DND-41 (cell line): ENCODE data around the gene PRDX5.
"Not testable (repeated sequence)": the region's sequence is repeated elsewhere in the genome, so short reads cannot be mapped to it uniquely, and the experiment has no call there.

Source experiments
- ATAC-seq: fragments of 200-7000 bp; cut with Tn5 transposase; 3 replicates; pipeline ENCODE4 v1.9.1; 2021; ENCODE audit warnings: low read depth; ENCODE audit not compliant: insufficient read depth
- DNase-seq: peaks from one replicate; pipeline ENCODE4 v3.0.0-alpha.2; 2020
- H2AFZ ChIP-seq: 2 replicates; pipeline ENCODE4 v1.6.0; 2012; ENCODE audit warnings: low read depth, low read length
- H3K27ac ChIP-seq: 2 replicates; pipeline ENCODE4 v1.5.1; 2012; ENCODE audit warnings: low read length, inconsistent platforms
- H3K27me3 ChIP-seq: fragments of 200-600 bp; sonication (generic); 2 replicates; pipeline ENCODE4 v1.6.0; 2012; ENCODE audit warnings: low read length, mild to moderate bottlenecking, inconsistent platforms; ENCODE audit not compliant: insufficient read depth, poor library complexity
- H3K36me3 ChIP-seq: 2 replicates; pipeline ENCODE4 v1.5.1; 2012; ENCODE audit warnings: low read length, inconsistent platforms; ENCODE audit not compliant: insufficient read depth
- H3K4me1 ChIP-seq: 2 replicates; pipeline ENCODE4 v1.5.1; 2012; ENCODE audit warnings: mild to moderate bottlenecking, low read length; ENCODE audit not compliant: insufficient read depth
- H3K4me2 ChIP-seq: 2 replicates; pipeline ENCODE4 v1.6.0; 2012; ENCODE audit warnings: mild to moderate bottlenecking, moderate library complexity, low read length, inconsistent platforms; ENCODE audit not compliant: insufficient read depth
- H3K4me3 ChIP-seq, 2 experiments: fragments of 200-600 bp in 1 of 2; shearing (Covaris generic) in 1 of 2; 2 replicates each; pipeline ENCODE4 v1.5.1; 2012 to 2016; ENCODE audit warnings: inconsistent platforms in 2 of 2, low read length in 2 of 2, mild to moderate bottlenecking in 2 of 2, low read depth in 1 of 2, moderate library complexity in 1 of 2
- H3K79me2 ChIP-seq: 2 replicates; pipeline ENCODE4 v1.6.0; 2012; ENCODE audit warnings: low read length, inconsistent platforms; ENCODE audit not compliant: insufficient read depth
- H3K9ac ChIP-seq: 2 replicates; pipeline ENCODE4 v1.6.0; 2012; ENCODE audit warnings: low read depth, mild to moderate bottlenecking, inconsistent platforms, low read length, moderate library complexity
- H3K9me3 ChIP-seq: 2 replicates; pipeline ENCODE4 v1.5.1; 2012; ENCODE audit warnings: low read length, moderate library complexity, mild to moderate bottlenecking, inconsistent platforms; ENCODE audit not compliant: insufficient read depth, severe bottlenecking
- H4K20me1 ChIP-seq: 2 replicates; pipeline ENCODE4 v1.6.0; 2012; ENCODE audit warnings: low read length; ENCODE audit not compliant: insufficient read depth
- EZH2 ChIP-seq: IDR thresholded peaks from 3 replicates; pipeline ENCODE4 v1.6.1; 2012; ENCODE audit warnings: borderline replicate concordance, low read depth, mild to moderate bottlenecking, moderate library complexity, low read length, inconsistent platforms; ENCODE audit not compliant: severe bottlenecking
- TF ChIP-seq, protein P1 (sequence below): IDR thresholded peaks from 2 replicates; pipeline ENCODE4 v1.5.1; 2012; ENCODE audit warnings: borderline replicate concordance, low read length, moderate library complexity, mild to moderate bottlenecking; ENCODE audit not compliant: poor library complexity, severe bottlenecking; ENCODE audit errors: extremely low read depth

Gene PRDX5

DNA sequence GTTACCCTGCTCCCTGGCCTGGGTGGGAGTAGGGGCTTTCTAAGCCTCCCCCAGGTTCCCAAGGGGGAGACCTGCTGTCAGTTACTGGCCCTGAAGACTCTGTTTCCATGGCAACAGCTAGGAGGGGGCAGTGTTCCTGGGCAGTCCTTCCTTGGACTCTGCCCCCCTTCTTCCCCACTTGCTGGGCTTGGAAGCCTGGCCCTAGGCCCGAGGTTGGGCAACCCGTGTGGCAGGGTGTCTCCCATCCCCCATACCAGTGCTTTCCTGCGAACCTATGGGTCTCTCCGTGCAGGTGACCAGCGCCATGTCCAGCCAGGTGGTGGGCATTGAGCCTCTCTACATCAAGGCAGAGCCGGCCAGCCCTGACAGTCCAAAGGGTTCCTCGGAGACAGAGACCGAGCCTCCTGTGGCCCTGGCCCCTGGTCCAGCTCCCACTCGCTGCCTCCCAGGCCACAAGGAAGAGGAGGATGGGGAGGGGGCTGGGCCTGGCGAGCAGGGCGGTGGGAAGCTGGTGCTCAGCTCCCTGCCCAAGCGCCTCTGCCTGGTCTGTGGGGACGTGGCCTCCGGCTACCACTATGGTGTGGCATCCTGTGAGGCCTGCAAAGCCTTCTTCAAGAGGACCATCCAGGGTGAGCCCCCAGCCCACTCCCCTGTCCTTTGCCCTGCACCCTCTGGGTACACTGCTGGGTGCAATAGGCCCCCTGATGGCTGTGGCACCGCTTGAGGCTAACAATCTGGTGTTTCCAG is 10.9 kb upstream of the PRDX5 start:
- Histone ChIP-seq H4K20me1 (peaks cover 24% of the 10 kb centered on the region), H3K4me3 (peak overlapping the region; percentile 75 to 76; a peak in 3 of 4 replicates), H3K4me2 (peak overlapping the region; percentile 91), H3K4me1 (peaks cover 34% of the 10 kb centered on the region), H3K9ac (peak overlapping the region; percentile 64), H3K27me3 (no peaks in the 10 kb centered on the region), H3K9me3 (no peaks in the 10 kb centered on the region), H3K27ac (peak overlapping the region; percentile 66), H3K79me2 (peaks cover 41% of the 10 kb centered on the region), H3K36me3 (peaks cover 19% of the 10 kb centered on the region), H2AFZ (no peak overlapping the region)
- no peak for TF ChIP-seq EZH2
- TF ChIP-seq, protein P1, sequence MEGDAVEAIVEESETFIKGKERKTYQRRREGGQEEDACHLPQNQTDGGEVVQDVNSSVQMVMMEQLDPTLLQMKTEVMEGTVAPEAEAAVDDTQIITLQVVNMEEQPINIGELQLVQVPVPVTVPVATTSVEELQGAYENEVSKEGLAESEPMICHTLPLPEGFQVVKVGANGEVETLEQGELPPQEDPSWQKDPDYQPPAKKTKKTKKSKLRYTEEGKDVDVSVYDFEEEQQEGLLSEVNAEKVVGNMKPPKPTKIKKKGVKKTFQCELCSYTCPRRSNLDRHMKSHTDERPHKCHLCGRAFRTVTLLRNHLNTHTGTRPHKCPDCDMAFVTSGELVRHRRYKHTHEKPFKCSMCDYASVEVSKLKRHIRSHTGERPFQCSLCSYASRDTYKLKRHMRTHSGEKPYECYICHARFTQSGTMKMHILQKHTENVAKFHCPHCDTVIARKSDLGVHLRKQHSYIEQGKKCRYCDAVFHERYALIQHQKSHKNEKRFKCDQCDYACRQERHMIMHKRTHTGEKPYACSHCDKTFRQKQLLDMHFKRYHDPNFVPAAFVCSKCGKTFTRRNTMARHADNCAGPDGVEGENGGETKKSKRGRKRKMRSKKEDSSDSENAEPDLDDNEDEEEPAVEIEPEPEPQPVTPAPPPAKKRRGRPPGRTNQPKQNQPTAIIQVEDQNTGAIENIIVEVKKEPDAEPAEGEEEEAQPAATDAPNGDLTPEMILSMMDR = no peak
- DNase-seq (no peak), ATAC-seq (no peak)

DNA sequence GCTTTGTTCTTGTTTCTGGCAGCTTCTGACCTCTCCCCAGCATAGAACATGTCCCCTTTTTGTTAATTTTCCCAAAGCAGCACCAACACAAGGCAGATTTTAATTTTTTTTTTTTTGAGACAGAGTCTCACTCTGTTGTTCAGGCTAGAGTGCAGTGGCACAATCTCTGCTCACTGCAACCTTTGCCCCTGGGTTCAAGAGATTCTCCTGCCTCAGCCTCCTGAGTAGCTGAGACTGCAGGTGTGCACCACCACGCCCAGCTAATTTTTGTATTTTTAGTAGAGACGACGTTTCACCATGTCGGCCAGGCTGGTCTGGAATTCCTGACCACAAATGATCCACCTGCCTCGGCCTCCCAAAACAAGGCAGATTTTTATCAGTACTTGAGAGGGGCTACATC is 10.1 kb upstream of the PRDX5 start:
- Histone ChIP-seq H3K4me2 (peak overlapping the region; percentile 91; the same call in 1 of the 2 replicates), H3K79me2 (peaks cover 41% of the 10 kb centered on the region), H3K9ac (peak overlapping the region; percentile 64; the same call in 1 of the 2 replicates), H4K20me1 (peaks cover 29% of the 10 kb centered on the region), H3K4me1 (peaks cover 34% of the 10 kb centered on the region), H3K36me3 (peaks cover 23% of the 10 kb centered on the region)
- H2AFZ ChIP-seq, ATAC-seq, H3K27me3 ChIP-seq, DNase-seq, H3K27ac ChIP-seq, H3K4me3 ChIP-seq, H3K9me3 ChIP-seq: not testable (repeated sequence)

- Histone ChIP-seq H3K9me3 (no peaks in the 10 kb centered on the region), H3K4me3 (no peak overlapping the region), H3K79me2 (peaks cover 45% of the 10 kb centered on the region), H3K27ac (no peak overlapping the region), H2AFZ (no peak overlapping the region), H3K9ac (no peak overlapping the region), H4K20me1 (peaks cover 19% of the 10 kb centered on the region; the same call in 1 of the 2 replicates), H3K36me3 (peaks cover 43% of the 10 kb centered on the region), H3K27me3 (no peaks in the 10 kb centered on the region), H3K4me1 (peaks cover 22% of the 10 kb centered on the region), H3K4me2 (no peak overlapping the region)
- DNase-seq (no peak), ATAC-seq (no peak)
- TF ChIP-seq, protein P1 = no peak
- no peak for TF ChIP-seq EZH2
Measured at GRCh38 chr11:64312947-64313346, 5.0 kb upstream of the PRDX5 start.

- H4K20me1 ChIP-seq = peaks cover 19% of the 10 kb centered on the region; the same call in 1 of the 2 replicates
- peaks cover 41% of the 10 kb centered on the region for H3K36me3 ChIP-seq
- H3K27me3 ChIP-seq = no peaks in the 10 kb centered on the region
- ATAC-seq (no peak), DNase-seq (no peak)
- peaks cover 48% of the 10 kb centered on the region for H3K79me2 ChIP-seq
- H3K4me2 ChIP-seq = no peak overlapping the region
- H3K27ac ChIP-seq = no peak overlapping the region
- TF ChIP-seq, protein P1 = no peak
- no peak for TF ChIP-seq EZH2
- H3K9me3 ChIP-seq = no peaks in the 10 kb centered on the region
- H3K4me3 ChIP-seq = no peak overlapping the region
- no peak overlapping the region for H3K9ac ChIP-seq
- H3K4me1 ChIP-seq = peaks cover 21% of the 10 kb centered on the region
- no peak overlapping the region for H2AFZ ChIP-seq
Measured at GRCh38 chr11:64313491-64314145, 4.3 kb upstream of the PRDX5 start.
